HG02943 (cell line): ENCODE data around the gene MARCHF2.
"Not testable (repeated sequence)": the region's sequence is repeated elsewhere in the genome, so short reads cannot be mapped to it uniquely, and the experiment has no call there.

ENCODE experiments used
- ATAC-seq: cut with Tn5 transposase; IDR thresholded peaks from one replicate; pipeline ENCODE4 v1.9.1; 2021; ENCODE audit warnings: mild to moderate bottlenecking, low read depth, moderate library complexity; ENCODE audit not compliant: unreplicated experiment

MARCHF2 gene

DNA sequence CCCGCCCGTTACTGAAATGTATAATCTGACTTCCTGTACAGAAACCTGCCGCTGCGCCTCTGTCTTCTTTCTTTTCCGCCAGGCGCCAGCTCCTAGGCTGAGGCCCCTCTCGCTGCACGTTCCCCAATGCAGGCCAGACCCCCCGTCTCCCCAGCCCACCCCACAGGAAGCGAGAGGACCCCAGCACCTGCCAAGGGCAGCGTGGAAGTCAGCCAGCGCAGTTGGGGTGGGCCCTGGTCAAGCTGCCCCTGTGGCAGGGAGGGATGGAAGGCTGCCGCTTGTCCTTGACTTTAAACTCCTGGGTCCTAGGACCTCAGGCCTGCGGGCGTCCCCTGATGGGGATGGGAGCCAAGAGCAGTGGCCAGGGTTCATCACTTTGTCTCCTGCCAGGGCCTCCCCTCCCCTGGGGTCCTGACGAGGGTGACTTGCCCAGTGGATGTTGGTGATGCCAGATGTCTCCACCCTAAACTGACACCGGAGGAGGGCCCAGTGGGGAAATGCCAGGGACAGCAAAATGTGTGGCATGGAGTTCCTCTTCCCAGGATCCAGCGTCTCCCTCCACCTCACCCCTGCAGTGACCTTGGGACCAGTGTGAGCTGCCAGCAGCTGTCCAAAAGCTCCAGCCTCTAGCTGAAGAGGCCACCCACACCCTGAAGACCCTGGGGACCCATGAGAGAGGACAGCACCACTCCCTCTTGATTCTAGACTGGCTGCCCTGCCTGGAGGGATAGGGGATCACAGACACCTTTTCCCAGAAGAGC is 8.5 kb upstream of the MARCHF2 start:
- no peak for ATAC-seq

DNA sequence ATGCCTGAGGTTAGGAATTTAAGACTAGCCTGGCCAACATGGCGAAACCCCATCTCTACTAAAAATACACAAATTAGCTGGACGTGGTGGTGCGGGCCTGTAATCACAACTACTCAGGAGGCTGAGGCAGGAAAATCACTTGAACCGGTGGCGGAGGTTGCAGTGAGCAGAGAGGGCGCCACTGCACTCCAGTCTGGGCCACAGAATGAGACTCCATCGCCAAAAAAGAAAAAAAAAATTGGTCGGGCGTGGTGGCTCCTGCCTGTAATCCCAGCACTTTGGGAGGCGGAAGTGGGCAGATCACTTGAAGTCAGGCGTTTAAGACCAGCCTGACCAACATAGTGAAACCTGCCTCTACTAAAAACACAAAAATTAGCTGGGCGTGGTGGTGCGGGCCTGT is 2.4 kb upstream of the MARCHF2 start:
- not testable (repeated sequence) for ATAC-seq

DNA sequence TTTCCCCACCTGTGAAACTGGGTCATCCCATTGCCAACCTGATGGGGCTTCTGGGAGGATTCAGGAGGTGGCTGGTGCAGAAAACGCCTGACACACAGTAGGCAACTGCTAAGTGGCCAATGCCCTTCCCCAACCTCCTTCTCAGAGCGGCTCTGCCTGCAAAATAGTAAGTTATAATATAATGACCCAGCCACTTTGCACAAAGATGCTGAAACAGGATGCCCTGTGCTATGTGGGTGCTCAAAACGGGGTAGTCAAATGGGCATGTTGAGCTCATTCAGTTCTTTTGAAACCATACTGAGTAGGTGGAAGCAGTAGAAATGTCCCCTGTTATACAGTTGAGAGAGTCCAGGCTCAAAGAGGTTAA is 507 bp downstream of the MARCHF2 start:
- ATAC-seq, result no peak

- ATAC-seq, result no peak
Observed at GRCh38 chr19:8416796-8417195, 3.7 kb downstream of the MARCHF2 start.

DNA sequence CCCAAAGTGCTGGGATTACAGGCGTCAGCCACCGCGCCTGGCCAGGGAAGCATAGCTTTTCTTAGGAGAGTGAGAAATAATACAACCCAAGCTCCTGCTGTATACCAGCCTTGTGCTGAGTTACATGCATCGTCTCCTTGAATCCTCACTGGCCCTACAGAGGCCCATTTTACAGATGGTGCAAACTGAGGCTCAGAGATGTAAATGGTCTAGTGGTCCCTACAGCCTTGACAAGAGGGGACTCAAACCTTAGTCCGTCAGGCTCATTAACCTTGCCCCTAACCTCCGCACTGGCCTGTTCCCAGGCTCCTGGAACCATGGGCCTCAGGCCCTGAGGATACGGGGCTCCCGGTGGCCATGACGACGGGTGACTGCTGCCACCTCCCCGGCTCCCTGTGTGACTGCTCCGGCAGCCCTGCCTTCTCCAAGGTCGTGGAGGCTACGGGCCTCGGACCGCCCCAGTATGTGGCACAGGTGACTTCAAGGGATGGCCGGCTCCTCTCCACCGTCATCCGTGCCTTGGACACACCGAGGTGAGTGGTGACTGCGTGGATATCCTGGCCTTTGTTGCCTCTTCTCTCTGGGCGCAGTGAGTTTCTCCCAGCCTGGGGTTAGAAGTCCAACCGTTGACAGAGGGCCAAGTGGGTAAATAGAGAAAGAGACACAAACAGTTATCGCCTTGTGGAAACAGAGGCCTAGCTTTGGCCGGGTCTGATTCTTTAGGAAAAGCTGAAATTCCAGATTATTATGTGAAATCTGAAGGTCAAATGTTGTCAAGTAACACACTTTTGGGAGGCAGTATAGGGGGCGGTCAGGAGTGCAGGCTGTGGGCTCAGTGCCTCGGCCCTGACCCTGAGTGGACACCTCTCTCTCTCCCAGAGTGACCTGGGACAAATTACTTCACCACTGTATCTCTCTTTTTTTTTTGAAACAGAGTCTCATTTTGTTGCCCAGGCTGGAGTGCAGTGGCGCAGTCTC is 8.7 kb downstream of the MARCHF2 start:
- ATAC-seq, result no peak

- ATAC-seq, result no peak
Observed at GRCh38 chr19:8423817-8424223, 10.7 kb downstream of the MARCHF2 start.

- not testable (repeated sequence) for ATAC-seq
Observed at GRCh38 chr19:8425331-8425730, 12.2 kb downstream of the MARCHF2 start.

DNA sequence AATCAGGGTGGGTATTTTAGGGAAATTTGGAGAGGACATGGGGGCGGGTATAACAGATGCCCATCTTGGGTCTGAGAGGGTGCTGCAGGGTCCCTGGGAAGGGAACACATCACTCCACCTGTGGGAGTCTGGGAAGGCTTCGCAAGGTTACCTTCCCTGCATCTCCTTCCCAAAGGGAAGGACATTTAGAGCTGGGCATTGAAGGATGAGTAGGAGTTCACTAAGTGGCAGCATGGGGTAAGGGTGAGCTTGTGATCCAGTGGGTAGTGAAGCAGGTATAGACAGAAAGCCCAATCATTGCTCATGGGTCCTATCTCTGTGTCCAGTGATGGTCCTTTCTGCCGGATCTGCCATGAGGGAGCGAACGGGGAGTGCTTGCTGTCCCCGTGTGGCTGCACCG is 13.2 kb downstream of the MARCHF2 start:
- no peak for ATAC-seq

DNA sequence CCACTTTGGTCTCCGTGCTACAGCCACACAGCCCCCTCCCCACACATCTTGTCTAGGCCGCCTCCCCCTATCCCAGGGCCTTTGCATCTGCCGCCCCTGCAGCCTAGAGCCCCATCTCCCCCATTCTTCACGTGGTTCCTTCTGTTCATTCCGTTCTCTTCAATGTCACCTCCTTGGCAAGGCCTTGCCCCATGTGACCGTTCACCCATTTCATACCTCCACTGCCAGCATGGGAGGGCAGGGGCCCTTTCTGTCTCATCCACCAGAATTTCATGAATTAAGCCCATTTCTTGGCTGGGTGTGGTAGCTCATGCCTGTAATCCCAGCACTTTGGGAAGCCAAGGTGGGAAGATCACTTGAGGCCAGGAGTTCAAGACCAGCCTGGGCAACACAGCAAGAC is 15.9 kb downstream of the MARCHF2 start:
- ATAC-seq, result no peak

- ATAC-seq, result no peak
Observed at GRCh38 chr19:8429826-8430225, 16.7 kb downstream of the MARCHF2 start.

DNA sequence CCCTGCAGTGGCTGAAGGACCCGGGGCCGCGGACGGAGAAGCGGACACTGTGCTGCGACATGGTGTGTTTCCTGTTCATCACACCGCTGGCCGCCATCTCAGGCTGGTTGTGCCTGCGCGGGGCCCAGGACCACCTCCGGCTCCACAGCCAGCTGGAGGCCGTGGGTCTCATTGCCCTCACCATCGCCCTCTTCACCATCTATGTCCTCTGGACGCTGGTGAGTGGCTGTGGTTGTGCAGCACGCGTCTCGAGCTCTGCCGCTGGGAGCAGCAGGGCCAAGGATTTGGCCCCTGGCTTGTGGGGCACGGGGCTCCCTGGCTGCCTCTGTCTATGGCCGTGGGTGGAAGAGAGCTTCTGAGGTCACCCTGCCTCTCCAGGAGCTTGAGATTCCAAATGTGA is 17.5 kb downstream of the MARCHF2 start:
- ATAC-seq, result no peak

GRCh38 chr19:8438236-8438635 is 25.1 kb downstream of the MARCHF2 start:
- no peak for ATAC-seq

DNA sequence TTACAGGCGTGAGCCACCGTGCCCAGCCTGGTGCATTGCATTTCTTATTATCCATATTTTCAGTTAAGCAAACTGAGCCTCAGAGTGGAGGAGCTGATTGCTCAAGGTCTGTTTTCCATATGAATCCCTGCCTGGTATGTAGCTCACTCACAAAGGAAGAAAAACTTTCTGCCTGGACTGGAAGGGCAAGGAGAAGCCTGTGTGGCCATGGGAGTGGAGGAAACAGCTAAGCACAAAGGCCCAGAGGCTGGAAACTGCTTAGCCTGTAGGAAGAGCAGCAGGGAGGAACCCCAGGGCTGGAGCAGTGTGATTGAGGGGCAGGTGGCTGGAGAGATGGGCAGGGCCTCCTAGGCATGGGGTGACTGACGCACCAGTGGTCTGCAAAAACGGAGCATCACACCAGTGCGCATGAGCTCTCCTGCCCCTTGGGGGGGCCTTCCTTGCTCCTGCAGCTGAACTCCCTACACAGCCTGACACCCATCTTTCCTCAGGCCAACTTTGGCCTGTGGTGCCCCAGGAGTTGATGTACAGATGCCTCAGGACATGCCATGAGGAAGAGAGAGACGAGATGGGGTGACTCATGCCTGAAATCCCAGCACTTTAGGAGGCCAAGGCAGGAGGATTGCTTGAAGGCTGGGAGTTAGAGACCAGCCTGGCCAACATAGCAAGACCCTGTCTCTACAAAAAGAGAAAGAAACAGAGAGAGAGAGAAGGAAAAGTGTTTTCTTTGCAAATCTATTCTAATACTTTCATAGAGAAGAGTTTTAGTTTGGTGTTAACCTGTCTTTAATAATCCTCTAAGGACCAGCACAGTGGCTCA is 28.8 kb downstream of the MARCHF2 start:
- no peak for ATAC-seq

DNA sequence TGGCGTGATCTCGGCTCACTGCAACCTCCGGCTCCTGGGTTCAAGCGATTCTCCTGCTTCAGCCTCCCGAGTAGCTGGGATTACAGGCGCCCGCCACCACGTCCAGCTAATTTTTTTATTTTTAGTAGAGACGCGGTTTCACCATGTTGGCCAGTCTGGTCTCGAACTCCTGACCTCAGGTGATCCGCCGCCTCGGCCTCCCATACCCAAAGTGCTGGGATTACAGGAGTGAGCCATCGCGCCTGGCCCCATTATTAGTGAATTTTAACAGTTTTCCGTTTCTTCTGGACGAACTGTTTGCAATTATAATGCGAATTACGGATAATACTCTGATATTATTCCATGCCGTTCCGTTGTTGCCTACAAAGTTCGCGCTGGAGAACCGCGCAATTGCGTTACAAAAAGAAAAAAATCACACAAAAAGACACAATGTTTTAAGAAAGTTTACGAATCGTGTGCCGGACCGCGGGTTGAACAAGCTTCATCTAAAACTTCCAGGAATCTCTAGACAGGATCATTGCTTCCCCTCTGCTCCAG is 31.1 kb downstream of the MARCHF2 start:
- not testable (repeated sequence) for ATAC-seq

- peak; percentile 78 for ATAC-seq
Observed at GRCh38 chr19:8444677-8445487, 31.8 kb downstream of the MARCHF2 start, which contains the start of gene HNRNPM. TSS of gene HNRNPM (plus strand) at chr19:8444975. CDS start at chr19:8444999, 24 bp downstream.

GRCh38 chr19:8445488-8446001 is 32.4 kb downstream of the MARCHF2 start:
- ATAC-seq, result peak; percentile 27

GRCh38 chr19:8446061-8446709 is 33.1 kb downstream of the MARCHF2 start:
- ATAC-seq, result no peak

GRCh38 chr19:8449830-8450229 is 36.7 kb downstream of the MARCHF2 start:
- ATAC-seq, result no peak

DNA sequence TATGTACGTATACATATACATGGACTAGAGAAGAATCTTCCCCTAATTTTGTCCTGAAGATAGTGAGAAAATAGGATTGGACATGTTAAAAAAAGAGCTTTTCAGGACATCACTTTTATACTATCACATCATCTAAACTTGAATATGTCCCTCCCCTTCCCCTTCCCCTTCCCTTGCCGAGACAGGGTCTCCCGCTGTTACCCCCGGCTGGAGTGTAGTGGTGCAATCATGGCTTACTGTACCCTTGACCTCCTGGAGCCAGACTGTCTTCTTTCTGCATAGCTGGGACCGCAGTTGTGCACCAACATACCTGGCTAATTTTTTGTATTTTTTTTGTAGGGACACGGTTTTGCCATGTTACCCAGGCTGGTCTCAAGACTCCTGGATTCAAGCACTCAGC is 38.3 kb downstream of the MARCHF2 start:
- ATAC-seq, result no peak
